ENCODE results near the gene SLC33A1. TPM values are rescaled to one million over a fixed set of nuclear protein-coding genes. Genes with fewer than 3 reads are reported as not detected.

SLC33A1 gene
- total and polyA plus RNA-seq, 2 of the 13 experiments (the other 11 are each of a cell fraction or from before 2014, with no cell fraction given) = 20.0 to 32.1 TPM

- peak; percentile 43; the same call in 1 of the 2 replicates for TF ChIP-seq ZNF281 (CRISPR knock-in tag; IDR thresholded peaks at IDR 0.05; ENCODE audit: borderline replicate concordance)
- TF ChIP-seq HOXD1 (CRISPR knock-in tag; IDR thresholded peaks at IDR 0.05) = no peak; the same call in 1 of the 2 replicates
- TF ChIP-seq PHF20 (CRISPR knock-in tag; IDR thresholded peaks at IDR 0.05) = peak; percentile 98
- no peak for TF ChIP-seq DBP (CRISPR knock-in tag; IDR thresholded peaks at IDR 0.05; ENCODE audit: not compliant biosample characterization)
- TF ChIP-seq ZBTB1 (CRISPR knock-in tag; IDR thresholded peaks at IDR 0.05; ENCODE audit: borderline replicate concordance) = no peak
- 0 out of 2 replicates have a peak, but pooled peaks have one; percentile 4 for TF ChIP-seq PRDM15 (CRISPR knock-in tag; IDR thresholded peaks at IDR 0.05)
- TF ChIP-seq PHF8 (CRISPR knock-in tag; IDR thresholded peaks at IDR 0.05) = peak; percentile 82
- no peak for TF ChIP-seq PREB (CRISPR knock-in tag; IDR thresholded peaks at IDR 0.05)
- TF ChIP-seq RFXAP (CRISPR knock-in tag; IDR thresholded peaks at IDR 0.05; ENCODE audit: borderline replicate concordance) = peak; percentile 85; the same call in 1 of the 2 replicates
- peak; percentile 32 for TF ChIP-seq RFX5 (IDR thresholded peaks at IDR 0.05; ENCODE audit: low read depth, low read length)
- TF ChIP-seq SKI (IDR thresholded peaks at IDR 0.05; ENCODE audit: partially characterized antibody) = peak; percentile 66
- TF ChIP-seq ZNF607 (CRISPR knock-in tag; IDR thresholded peaks at IDR 0.05; ENCODE audit: borderline replicate concordance) = peak; percentile 95
- TF ChIP-seq ASH2L (IDR thresholded peaks at IDR 0.05; ENCODE audit: insufficient read length, low read depth, low read length) = peak; percentile 97
- peak; percentile 95; the same call in 1 of the 2 replicates for TF ChIP-seq ZNF788 (CRISPR knock-in tag; IDR thresholded peaks at IDR 0.05; ENCODE audit: borderline replicate concordance)
- TF ChIP-seq MED8 (CRISPR knock-in tag; IDR thresholded peaks at IDR 0.05; ENCODE audit: insufficient replicate concordance) = no peak
These were observed at the start of gene SLC33A1 (continued) for GRCh38 chr3:155854141-155854940.
